Astrocyte (in vitro differentiated cells and primary cell): ENCODE results near the gene SLIT3.

ENCODE experiments used
- CTCF ChIP-seq: IDR thresholded peaks from 2 replicates; pipeline ENCODE4 v1.5.1; 2011; ENCODE audit warnings: low read depth, mild to moderate bottlenecking, inconsistent platforms, low read length, moderate library complexity; ENCODE audit not compliant: insufficient read depth
- EZH2 ChIP-seq: IDR thresholded peaks from 2 replicates; pipeline ENCODE4 v1.6.1; 2012; ENCODE audit warnings: mild to moderate bottlenecking, low read length, inconsistent platforms; ENCODE audit not compliant: insufficient read depth

- TF ChIP-seq EZH2: no peak
- no peak for TF ChIP-seq CTCF
Observed at GRCh38 chr5:169089343-169089742, 211.6 kb downstream of the SLIT3 start.
